HEK293 (cell line): Measurements from ENCODE around the gene WDR11.

Experiments used
- TCF7L2 ChIP-seq: IDR thresholded peaks from 2 replicates; pipeline ENCODE4 v1.6.1; 2011; ENCODE audit warnings: low read depth, mild to moderate bottlenecking, inconsistent platforms, low read length, moderate library complexity, borderline replicate concordance
- ZNF423 ChIP-seq: fragments of 450-650 bp; formaldehyde crosslinking; IDR thresholded peaks from 2 replicates; pipeline ENCODE4 v1.5.1; 2016; ENCODE audit warnings: missing biosample characterization, missing genetic modification characterization
- TF ChIP-seq, protein P1 (sequence below): fragments of 450-650 bp; formaldehyde crosslinking; IDR thresholded peaks from 2 replicates; pipeline ENCODE4 v1.5.1; 2016; ENCODE audit warnings: missing biosample characterization, missing genetic modification characterization
- TF ChIP-seq, protein P2 (sequence below): fragments of 450-650 bp; formaldehyde crosslinking; conservative IDR thresholded peaks from 2 replicates; pipeline ENCODE4 v1.5.1; 2016; ENCODE audit warnings: low read depth, missing biosample characterization, missing genetic modification characterization

DNA sequence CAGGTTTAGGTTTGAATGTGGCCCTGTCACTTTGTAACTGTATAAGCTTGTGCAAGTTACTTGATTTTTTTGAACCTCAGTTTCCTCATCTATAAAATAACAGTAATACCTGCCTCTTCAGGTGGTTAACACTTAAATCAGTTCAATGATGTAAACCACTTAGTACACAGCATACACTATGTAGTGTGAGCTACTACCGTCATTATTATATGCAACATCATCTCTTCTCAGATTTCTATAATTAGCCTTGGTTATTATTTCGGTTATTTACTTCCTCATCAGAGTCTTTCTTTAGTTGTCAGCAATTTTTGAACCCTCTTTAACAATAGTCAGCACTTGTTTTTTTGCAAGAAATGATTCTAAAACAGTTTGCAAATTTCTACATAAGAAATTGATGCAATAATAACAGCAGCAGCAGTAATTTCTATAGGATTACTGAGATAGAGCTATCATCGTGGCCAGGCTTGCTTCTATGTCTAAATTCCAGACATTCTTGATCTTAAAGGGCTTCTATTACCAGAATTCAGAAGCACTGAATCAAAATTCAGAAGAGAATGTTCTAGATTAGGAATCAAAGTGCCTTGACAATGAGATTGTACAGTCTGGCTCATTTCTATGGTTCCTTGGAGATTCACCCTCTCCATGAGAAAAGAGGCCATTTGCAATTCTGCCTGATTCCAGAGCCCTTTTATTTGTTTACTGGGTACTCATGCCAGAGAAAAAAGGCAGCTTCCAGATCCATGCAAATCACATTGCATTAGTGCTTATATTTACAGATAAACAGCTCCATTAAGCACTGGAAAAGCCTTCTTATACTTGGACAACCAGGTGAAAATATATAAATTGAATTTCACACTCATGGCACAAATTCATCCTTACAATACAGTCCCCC lies 25.0 kb upstream of the WDR11 start:
- TF ChIP-seq, protein P1, sequence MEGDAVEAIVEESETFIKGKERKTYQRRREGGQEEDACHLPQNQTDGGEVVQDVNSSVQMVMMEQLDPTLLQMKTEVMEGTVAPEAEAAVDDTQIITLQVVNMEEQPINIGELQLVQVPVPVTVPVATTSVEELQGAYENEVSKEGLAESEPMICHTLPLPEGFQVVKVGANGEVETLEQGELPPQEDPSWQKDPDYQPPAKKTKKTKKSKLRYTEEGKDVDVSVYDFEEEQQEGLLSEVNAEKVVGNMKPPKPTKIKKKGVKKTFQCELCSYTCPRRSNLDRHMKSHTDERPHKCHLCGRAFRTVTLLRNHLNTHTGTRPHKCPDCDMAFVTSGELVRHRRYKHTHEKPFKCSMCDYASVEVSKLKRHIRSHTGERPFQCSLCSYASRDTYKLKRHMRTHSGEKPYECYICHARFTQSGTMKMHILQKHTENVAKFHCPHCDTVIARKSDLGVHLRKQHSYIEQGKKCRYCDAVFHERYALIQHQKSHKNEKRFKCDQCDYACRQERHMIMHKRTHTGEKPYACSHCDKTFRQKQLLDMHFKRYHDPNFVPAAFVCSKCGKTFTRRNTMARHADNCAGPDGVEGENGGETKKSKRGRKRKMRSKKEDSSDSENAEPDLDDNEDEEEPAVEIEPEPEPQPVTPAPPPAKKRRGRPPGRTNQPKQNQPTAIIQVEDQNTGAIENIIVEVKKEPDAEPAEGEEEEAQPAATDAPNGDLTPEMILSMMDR (tag by site-specific recombination) = no peak
- TF ChIP-seq, protein P2, sequence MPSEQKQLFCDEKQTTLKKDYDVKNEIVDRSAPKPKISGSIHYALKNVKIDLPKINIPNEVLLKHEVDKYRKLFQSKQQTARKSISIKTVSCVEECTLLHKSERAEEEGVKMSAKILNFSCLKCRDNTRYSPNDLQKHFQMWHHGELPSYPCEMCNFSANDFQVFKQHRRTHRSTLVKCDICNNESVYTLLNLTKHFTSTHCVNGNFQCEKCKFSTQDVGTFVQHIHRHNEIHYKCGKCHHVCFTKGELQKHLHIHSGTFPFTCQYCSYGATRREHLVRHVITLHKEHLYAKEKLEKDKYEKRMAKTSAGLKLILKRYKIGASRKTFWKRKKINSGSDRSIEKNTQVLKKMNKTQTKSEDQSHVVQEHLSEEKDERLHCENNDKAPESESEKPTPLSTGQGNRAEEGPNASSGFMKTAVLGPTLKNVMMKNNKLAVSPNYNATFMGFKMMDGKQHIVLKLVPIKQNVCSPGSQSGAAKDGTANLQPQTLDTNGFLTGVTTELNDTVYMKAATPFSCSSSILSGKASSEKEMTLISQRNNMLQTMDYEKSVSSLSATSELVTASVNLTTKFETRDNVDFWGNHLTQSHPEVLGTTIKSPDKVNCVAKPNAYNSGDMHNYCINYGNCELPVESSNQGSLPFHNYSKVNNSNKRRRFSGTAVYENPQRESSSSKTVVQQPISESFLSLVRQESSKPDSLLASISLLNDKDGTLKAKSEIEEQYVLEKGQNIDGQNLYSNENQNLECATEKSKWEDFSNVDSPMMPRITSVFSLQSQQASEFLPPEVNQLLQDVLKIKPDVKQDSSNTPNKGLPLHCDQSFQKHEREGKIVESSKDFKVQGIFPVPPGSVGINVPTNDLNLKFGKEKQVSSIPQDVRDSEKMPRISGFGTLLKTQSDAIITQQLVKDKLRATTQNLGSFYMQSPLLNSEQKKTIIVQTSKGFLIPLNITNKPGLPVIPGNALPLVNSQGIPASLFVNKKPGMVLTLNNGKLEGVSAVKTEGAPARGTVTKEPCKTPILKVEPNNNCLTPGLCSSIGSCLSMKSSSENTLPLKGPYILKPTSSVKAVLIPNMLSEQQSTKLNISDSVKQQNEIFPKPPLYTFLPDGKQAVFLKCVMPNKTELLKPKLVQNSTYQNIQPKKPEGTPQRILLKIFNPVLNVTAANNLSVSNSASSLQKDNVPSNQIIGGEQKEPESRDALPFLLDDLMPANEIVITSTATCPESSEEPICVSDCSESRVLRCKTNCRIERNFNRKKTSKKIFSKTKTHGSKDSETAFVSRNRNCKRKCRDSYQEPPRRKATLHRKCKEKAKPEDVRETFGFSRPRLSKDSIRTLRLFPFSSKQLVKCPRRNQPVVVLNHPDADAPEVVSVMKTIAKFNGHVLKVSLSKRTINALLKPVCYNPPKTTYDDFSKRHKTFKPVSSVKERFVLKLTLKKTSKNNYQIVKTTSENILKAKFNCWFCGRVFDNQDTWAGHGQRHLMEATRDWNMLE (tag by site-specific recombination) = no peak
- TF ChIP-seq ZNF423 = no peak
- TF ChIP-seq TCF7L2 = no peak
